ENCODE data around the gene TBCD. TPM values are rescaled to one million over a fixed set of nuclear protein-coding genes. Genes with fewer than 3 reads are reported as not detected.

Gene TBCD
- total RNA-seq, 2 experiments from 2014 or later, result 155 to 157 TPM

DNA sequence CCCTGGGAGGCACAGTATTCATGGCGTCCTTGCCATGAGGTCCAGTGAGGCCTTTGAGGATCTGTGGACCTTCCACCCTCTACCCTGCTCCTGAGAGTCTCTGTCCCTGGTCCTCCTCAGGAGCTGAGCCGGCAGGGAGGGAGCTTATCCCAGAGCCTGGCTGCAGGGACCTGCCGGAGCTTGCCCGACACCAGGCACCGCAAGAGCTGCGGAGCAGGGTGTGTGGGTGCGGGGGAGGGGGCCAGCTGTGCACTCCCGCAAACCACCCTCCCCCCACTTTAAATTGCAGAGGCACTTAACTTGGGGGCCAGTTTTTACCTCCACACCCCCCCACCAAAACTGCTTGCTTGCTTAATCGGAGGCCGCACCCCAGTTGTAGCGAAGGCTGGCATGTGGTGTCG, 88.6 kb downstream of the TBCD start:
- POLR2A ChIA-PET, result no interaction called here
- H3K9me3 Mint-ChIP-seq, result no peaks in the 10 kb centered on the region
- CTCF ChIA-PET, result no interaction called here
- H3K4me3 Mint-ChIP-seq, result no peak overlapping the region
- no peak for DNase-seq
- H3K36me3 Mint-ChIP-seq (ENCODE audit: low read depth), result no peaks in the 10 kb centered on the region
- H3K27ac Mint-ChIP-seq, result no peak overlapping the region
- peaks cover 6% of the 10 kb centered on the region for H3K4me1 Mint-ChIP-seq
- no peaks in the 10 kb centered on the region for H3K27me3 Mint-ChIP-seq

DNA sequence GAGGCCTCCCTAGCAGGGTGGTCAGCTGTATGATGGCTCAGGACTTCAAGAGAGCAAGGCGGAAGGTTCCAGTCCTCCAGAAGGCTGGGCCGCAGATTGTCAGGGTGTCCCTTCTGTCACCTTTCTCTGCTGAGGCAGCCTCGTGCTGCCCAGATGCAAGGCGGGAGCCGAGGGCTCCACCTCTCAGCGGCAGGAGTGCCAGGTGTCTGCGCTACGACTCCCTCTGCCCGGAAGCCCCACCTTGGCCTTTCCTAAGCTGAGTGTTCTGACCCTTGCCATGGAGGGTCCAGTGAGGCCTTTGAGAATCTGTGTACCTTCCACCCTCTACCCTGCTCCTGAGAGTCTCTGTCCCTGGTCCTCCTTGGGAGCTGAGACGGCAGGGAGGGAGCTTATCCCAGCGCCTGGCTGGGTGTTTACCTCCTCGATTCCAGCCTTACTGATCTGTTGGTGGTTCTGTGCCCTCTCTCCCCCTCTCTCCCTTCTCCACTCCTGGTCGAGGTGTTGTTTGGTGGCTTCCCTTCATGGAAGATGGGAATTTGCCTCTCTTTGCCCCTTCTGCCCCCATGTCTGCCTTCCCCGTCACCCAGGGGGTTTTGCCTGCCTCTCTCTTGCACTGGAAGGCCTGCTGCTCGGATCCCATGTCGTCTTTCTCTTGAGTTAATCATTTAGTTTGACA, 90.2 kb downstream of the TBCD start:
- no peak for DNase-seq
- Mint-ChIP-seq H3K9me3 (no peaks in the 10 kb centered on the region), H3K4me1 (peaks cover 5% of the 10 kb centered on the region), H3K27me3 (no peaks in the 10 kb centered on the region), H3K36me3 (ENCODE audit: low read depth) (no peaks in the 10 kb centered on the region), H3K27ac (no peak overlapping the region), H3K4me3 (no peak overlapping the region)
- ChIA-PET POLR2A (no interaction called here), CTCF (interaction anchor here (1.0 to 1.2 kb wide), 3 partner anchors 21 to 418 kb away, joined by 3 read pairs; no protein-coding TSS in a partner anchor)

DNA sequence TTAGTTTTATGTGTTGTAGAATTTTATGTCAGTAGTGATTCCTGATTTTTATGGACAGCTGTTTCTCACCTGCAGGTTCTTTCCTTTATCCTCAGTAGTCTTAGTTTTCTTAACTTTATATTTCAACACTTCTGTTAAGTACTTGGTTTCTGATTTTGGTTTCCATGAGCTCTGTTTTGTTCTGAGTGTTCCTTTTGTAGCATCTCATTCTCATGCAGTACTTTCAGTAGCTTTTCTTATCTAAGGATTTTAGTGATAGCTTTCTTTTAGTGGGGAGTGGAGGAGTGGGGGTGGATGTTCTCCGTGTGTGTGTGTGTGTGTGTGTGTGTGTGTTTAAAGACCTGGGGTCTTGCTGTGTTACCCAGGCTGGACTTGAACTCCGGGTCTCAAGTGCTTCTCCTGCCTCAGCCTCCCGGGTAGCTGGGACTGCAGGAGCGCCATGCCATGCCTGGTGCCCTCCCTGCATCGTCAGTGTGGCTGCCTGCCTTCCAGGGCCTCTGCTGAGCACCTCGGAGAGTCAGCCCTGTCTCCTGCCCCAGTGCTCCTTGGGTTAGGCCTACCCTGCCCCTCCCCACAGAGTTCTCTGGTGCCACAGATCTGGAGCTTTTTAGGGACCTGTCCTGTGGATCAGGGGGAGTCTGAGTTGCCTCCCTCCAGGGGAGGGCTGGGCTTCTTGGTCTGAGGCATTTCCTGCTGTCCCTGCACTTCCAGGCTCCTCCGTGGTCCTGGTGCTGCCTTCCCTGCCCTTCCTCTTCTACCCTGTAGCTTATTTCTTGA, 92.2 kb downstream of the TBCD start:
- Mint-ChIP-seq H3K27ac (no peak overlapping the region), H3K9me3 (no peaks in the 10 kb centered on the region), H3K36me3 (ENCODE audit: low read depth) (peaks cover 2% of the 10 kb centered on the region), H3K4me1 (peaks cover 11% of the 10 kb centered on the region), H3K4me3 (no peak overlapping the region), H3K27me3 (no peaks in the 10 kb centered on the region)
- CTCF ChIA-PET, result interaction anchor here (0.6 to 1.4 kb wide), 10 partner anchors 9 to 493 kb away, joined by 3 to 6 read pairs (median 3); no protein-coding TSS in a partner anchor
- no peak for DNase-seq
- POLR2A ChIA-PET, result interaction anchor here (0.6 to 0.8 kb wide), 2 partner anchors 173 to 253 kb away, joined by 3 to 6 read pairs; no protein-coding TSS in a partner anchor

DNA sequence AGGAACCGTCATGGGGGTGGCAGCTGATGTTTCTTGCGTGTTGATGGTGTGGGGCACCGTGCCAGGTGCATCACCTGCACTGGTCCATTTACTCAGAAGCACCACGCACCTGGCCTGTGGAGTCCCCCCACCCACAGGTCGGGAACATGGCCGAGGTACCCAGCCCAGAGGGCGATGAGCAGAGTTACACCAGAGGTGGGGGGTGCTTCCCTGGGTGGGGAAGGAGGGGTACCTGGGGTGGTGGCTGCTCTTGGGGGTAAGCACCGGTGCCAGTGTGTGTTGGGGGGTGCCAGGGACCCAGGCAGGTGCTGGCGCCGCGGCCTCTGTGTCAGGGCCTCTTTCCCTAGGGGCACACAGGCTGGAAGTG, 92.9 kb downstream of the TBCD start:
- CTCF ChIA-PET, result interaction anchor here (0.6 to 1.4 kb wide), 4 partner anchors 10 to 31 kb away, joined by 3 to 6 read pairs (median 4); no protein-coding TSS in a partner anchor
- peaks cover 6% of the 10 kb centered on the region for H3K36me3 Mint-ChIP-seq (ENCODE audit: low read depth)
- no peak for DNase-seq
- no peak overlapping the region for H3K4me3 Mint-ChIP-seq
- peaks cover 16% of the 10 kb centered on the region for H3K4me1 Mint-ChIP-seq
- POLR2A ChIA-PET, result no interaction called here
- no peaks in the 10 kb centered on the region for H3K27me3 Mint-ChIP-seq
- H3K9me3 Mint-ChIP-seq, result no peaks in the 10 kb centered on the region
- no peak overlapping the region for H3K27ac Mint-ChIP-seq

DNA sequence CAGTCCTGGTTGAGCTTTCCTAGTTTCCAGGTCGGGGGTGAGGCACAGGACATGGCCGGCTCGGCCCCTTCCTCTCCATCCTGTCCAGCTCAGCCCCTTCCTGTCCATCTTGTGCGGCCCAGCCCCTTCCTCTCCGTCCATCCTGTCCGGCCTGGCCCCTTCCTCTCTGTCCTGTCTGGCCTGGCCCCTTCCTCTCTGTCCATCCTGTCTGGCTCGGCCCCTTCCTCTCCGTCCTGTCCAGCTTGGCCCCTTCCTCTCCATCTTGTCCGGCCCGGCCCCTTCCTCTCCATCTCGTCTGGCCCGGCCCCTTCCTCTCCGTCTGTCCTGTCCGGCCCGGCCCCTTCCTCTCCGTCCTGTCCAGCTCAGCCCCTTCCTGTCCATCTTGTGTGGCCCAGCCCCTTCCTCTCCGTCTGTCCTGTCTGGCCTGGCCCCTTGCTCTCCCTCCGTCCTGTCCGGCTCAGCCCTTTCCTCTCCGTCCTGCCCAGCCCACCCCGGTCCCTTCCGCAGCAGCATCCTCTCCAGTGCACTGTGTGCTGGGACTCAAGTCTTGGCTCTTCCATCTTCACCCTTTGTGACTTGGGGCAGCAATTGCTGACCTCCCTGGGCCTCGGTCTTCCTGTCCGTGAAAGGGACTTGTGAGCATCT, 93.4 kb downstream of the TBCD start:
- ChIA-PET POLR2A (no interaction called here), CTCF (interaction anchor here (0.6 kb wide), 1 partner anchor 10 kb away, joined by 5 read pairs; no protein-coding TSS in a partner anchor)
- no peak for DNase-seq

DNA sequence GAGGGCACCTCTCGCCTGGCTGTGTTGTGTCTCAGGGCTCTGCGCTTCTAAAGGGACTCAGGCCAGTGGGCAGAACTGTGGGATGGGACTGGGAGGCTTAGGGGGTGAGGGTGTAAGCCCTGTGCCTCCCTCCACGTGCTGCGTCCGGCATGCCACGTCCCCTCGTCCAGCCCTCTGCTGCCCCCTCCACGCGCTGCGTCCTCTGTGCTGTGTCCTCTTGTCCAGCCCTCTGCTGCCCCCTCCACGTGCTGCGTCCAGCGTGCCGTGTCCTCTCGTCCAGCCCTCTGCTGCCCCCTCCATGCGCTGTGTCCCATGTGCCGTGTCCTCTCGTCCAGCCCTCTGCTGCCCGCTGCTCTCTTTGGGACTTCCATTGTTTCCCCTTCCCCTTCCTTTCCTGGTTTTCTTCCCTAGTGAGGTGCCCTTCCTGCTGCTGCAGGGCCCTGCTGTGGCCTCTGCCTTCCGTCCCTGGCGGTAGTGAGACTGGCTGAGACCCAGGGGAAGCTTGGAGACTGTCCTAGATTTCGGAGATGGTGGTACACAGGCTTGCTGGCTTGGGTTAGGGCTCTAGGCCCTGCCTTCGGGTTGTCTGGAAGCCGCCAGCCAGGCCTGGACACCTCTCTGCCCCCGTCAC, 94.3 kb downstream of the TBCD start:
- Mint-ChIP-seq H3K9me3 (no peaks in the 10 kb centered on the region), H3K27me3 (no peaks in the 10 kb centered on the region), H3K4me1 (peaks cover 16% of the 10 kb centered on the region), H3K27ac (no peak overlapping the region), H3K36me3 (ENCODE audit: low read depth) (peaks cover 6% of the 10 kb centered on the region), H3K4me3 (no peak overlapping the region)
- ChIA-PET POLR2A (no interaction called here), CTCF (no interaction called here)
- DNase-seq, result no peak

More for the DNA sequence above, 93.4 kb downstream of the TBCD start:
- Mint-ChIP-seq H3K4me3 (no peak overlapping the region), H3K9me3 (no peaks in the 10 kb centered on the region), H3K27me3 (no peaks in the 10 kb centered on the region), H3K4me1 (peaks cover 16% of the 10 kb centered on the region), H3K27ac (no peak overlapping the region), H3K36me3 (ENCODE audit: low read depth) (peaks cover 6% of the 10 kb centered on the region)

DNA sequence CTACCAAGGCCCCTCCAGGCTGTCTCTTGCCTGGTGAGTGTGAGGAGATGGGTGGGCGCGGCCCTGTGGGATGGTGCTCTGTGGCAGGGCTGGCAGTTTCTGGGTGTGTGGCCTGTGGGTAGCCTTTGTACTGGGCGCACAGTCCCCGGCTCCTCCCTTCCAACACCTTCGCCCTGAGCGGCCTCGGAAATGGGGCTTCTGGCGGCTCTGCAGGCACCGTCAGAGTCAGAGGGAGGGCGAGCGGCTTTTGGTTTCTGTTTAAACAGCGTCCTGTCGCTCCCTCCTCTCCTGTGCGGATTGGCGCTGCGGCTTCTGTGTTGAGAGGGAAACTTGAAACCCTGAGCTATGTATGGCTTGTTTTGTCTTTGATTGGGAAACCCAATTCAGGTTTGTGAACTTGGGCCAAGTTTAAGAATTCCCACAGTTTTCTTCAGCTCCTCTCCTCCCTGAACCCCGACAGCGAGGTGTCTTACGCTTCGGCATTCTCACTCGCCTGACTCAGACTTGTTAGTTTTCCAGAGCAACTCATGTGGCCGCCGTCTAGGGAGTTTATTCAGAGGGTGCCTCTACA, 96.2 kb downstream of the TBCD start:
- no peaks in the 10 kb centered on the region for H3K9me3 Mint-ChIP-seq
- peaks cover 6% of the 10 kb centered on the region for H3K36me3 Mint-ChIP-seq (ENCODE audit: low read depth)
- peak overlapping the region; percentile 70 for H3K27ac Mint-ChIP-seq
- H3K4me3 Mint-ChIP-seq, result peak overlapping the region; percentile 20
- peaks cover 16% of the 10 kb centered on the region for H3K4me1 Mint-ChIP-seq
- no peaks in the 10 kb centered on the region for H3K27me3 Mint-ChIP-seq
- DNase-seq, result peak; percentile 63
- ChIA-PET CTCF (interaction anchor here (0.6 to 1.0 kb wide), 2 partner anchors 9 to 12 kb away, joined by 3 to 4 read pairs; no protein-coding TSS in a partner anchor), POLR2A (no interaction called here)

DNA sequence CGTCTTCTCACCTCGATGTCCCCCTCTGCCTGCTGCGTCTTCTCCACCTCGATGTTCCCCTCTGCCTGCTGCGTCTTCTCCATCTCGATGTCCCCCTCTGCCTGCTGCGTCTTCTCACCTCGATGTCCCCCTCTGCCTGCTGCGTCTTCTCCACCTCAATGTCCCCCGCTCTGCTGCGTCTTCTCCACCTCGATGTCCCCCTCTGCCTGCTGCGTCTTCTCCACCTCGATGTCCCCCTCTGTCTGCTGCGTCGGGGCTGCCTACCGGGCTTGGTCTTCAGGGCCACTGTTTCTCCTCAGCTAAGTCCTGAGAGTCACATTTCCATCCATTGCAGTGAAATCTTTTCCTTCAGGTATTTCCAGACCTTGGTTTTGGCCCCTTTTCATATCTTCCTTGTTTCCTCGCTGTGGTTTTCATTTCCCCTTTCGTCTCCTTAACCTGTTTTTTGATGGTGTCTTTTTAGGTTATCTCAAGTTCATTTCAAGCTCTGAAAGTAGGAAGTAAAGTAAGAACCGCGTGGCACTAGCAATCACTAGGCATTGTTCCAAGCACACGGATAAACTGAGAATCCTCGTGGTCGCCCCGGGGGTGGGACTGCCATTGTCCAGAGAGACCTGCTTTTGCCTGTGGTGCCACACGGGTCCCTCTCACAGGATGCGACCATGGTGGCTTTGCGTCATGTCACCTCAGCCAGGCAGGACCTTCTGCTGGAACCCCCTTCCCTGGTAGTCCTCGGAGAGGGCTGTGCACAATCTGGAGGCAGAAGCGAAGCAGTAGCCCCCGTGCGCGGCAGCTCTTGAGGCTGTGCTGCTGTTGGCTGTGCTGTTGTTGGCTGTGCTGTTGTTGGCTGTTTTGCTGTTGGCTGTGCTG, 97.4 kb downstream of the TBCD start:
- H3K27ac Mint-ChIP-seq, result peak overlapping the region; percentile 25
- no peak for DNase-seq
- H3K4me1 Mint-ChIP-seq, result peaks cover 16% of the 10 kb centered on the region
- no peak overlapping the region for H3K4me3 Mint-ChIP-seq
- H3K9me3 Mint-ChIP-seq, result no peaks in the 10 kb centered on the region
- POLR2A ChIA-PET, result no interaction called here
- CTCF ChIA-PET, result no interaction called here
- H3K36me3 Mint-ChIP-seq (ENCODE audit: low read depth), result peaks cover 8% of the 10 kb centered on the region
- no peaks in the 10 kb centered on the region for H3K27me3 Mint-ChIP-seq

DNA sequence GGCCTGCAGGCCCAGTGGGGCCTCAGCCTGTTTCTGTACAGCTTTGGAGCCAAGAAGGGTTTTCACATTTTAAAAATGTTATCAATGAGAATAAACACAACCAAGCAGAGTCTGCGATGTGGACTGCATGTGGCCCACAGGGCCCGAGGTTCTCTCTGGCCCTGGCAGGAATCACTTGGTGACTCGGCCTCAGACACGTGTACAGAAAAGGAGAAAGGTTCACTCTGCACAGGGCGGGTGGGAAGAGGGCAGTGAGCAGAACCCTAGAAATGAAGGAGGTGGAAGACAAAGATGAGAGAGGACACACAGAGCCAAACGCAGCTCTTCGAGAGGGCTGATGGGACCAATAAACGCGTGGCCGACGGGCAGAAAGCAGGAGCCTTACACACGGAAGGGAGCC, 99.5 kb downstream of the TBCD start:
- Mint-ChIP-seq H3K4me3 (no peak overlapping the region), H3K4me1 (peaks cover 16% of the 10 kb centered on the region), H3K9me3 (no peaks in the 10 kb centered on the region), H3K27ac (no peak overlapping the region), H3K27me3 (no peaks in the 10 kb centered on the region), H3K36me3 (ENCODE audit: low read depth) (peaks cover 8% of the 10 kb centered on the region)
- no peak for DNase-seq
- ChIA-PET POLR2A (no interaction called here), CTCF (no interaction called here)

GRCh38 chr17:82854226-82854625, 102.4 kb downstream of the TBCD start:
- H3K27ac Mint-ChIP-seq, result peak overlapping the region; percentile 31
- no peaks in the 10 kb centered on the region for H3K27me3 Mint-ChIP-seq
- POLR2A ChIA-PET, result no interaction called here
- H3K4me3 Mint-ChIP-seq, result no peak overlapping the region
- no peak for DNase-seq
- H3K9me3 Mint-ChIP-seq, result no peaks in the 10 kb centered on the region
- H3K4me1 Mint-ChIP-seq, result peaks cover 28% of the 10 kb centered on the region
- CTCF ChIA-PET, result interaction anchor here (1.5 to 2.5 kb wide), 2 partner anchors 10 to 21 kb away, joined by 4 to 12 read pairs; no protein-coding TSS in a partner anchor
- H3K36me3 Mint-ChIP-seq (ENCODE audit: low read depth), result peaks cover 11% of the 10 kb centered on the region

DNA sequence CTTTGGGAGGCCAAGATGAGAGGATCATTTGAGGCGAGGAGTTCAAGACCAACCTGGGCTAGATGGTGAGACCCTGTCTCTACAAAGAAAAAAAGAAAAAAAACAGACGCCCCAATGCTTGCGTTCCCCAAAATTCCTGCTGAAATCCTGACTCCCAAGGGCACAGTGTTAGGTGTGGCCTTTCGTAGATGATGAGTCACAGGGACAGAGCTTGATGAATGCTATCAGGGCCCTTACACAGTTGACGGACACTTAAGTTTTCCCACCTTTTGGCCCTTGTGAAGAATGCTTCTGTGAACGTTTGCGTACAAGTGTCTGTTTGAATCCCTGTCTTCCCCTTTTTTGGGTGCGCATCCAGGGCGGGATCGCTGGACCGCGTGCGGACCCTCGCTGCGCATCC, 104.5 kb downstream of the TBCD start:
- DNase-seq, result no peak
- H3K4me3 Mint-ChIP-seq, result no peak overlapping the region
- H3K27ac Mint-ChIP-seq, result no peak overlapping the region
- CTCF ChIA-PET, result interaction anchor here (0.6 kb wide), 1 partner anchor 25 kb away, joined by 3 read pairs; no protein-coding TSS in a partner anchor
- H3K27me3 Mint-ChIP-seq, result no peaks in the 10 kb centered on the region
- peaks cover 20% of the 10 kb centered on the region for H3K36me3 Mint-ChIP-seq (ENCODE audit: low read depth)
- peaks cover 44% of the 10 kb centered on the region for H3K4me1 Mint-ChIP-seq
- no peaks in the 10 kb centered on the region for H3K9me3 Mint-ChIP-seq
- POLR2A ChIA-PET, result no interaction called here
